ENCODE data around the gene HMGN5.

HMGN5 gene

GRCh38 chrX:81201671-81202455 is at the start of gene HMGN5, which contains the start of gene SH3BGRL:
TSS of gene HMGN5 (minus strand) at chrX:81201913. CDS start at chrX:81121549, 80,364 bp downstream.
TSS of gene SH3BGRL (plus strand) at chrX:81202102. CDS start at chrX:81202201, 99 bp downstream.
- peak; percentile 85 for DNase-seq

- DNase-seq: no peak
Measured at GRCh38 chrX:81241753-81242152, 40.0 kb upstream of the HMGN5 start.

GRCh38 chrX:81240701-81241331 is 39.1 kb upstream of the HMGN5 start:
- no peak for DNase-seq

- no peak for DNase-seq
Measured at GRCh38 chrX:81238166-81238565, 36.5 kb upstream of the HMGN5 start.

- DNase-seq: no peak
Measured at GRCh38 chrX:81237516-81237915, 35.8 kb upstream of the HMGN5 start.

- no peak for DNase-seq
Measured at GRCh38 chrX:81232218-81232617, 30.5 kb upstream of the HMGN5 start.

- DNase-seq: no peak
Measured at GRCh38 chrX:81231476-81231875, 29.8 kb upstream of the HMGN5 start.

- DNase-seq: no peak
Measured at GRCh38 chrX:81229901-81230300, 28.2 kb upstream of the HMGN5 start.

GRCh38 chrX:81229229-81229628 is 27.5 kb upstream of the HMGN5 start:
- no peak for DNase-seq

GRCh38 chrX:81215685-81216084 is 14.0 kb upstream of the HMGN5 start:
- DNase-seq: no peak

- no peak for DNase-seq
Measured at GRCh38 chrX:81208916-81209315, 7.2 kb upstream of the HMGN5 start.

GRCh38 chrX:81206476-81206875 is 4.8 kb upstream of the HMGN5 start:
- no peak for DNase-seq

GRCh38 chrX:81205551-81205950 is 3.8 kb upstream of the HMGN5 start:
- no peak for DNase-seq

GRCh38 chrX:81202943-81203342 is 1.2 kb upstream of the HMGN5 start:
- DNase-seq: no peak

GRCh38 chrX:81202456-81202819 is 725 bp upstream of the HMGN5 start:
- no peak for DNase-seq

GRCh38 chrX:81201071-81201470 is 642 bp downstream of the HMGN5 start:
- DNase-seq: peak; percentile 1

GRCh38 chrX:81195712-81196111 is 6.0 kb downstream of the HMGN5 start:
- DNase-seq: peak; percentile 14

- DNase-seq: no peak
Measured at GRCh38 chrX:81195259-81195658, 6.5 kb downstream of the HMGN5 start.

- no peak for DNase-seq
Measured at GRCh38 chrX:81174286-81174685, 27.4 kb downstream of the HMGN5 start.

GRCh38 chrX:81168391-81168790 is 33.3 kb downstream of the HMGN5 start:
- no peak for DNase-seq

GRCh38 chrX:81121513-81122363 is 80.0 kb downstream of the HMGN5 start:
- peak; percentile 93 for DNase-seq

GRCh38 chrX:81120936-81121371 is 80.8 kb downstream of the HMGN5 start:
- DNase-seq: peak; percentile 78

- DNase-seq: no peak
Measured at GRCh38 chrX:81120258-81120935, 81.3 kb downstream of the HMGN5 start.
